Peyer's patch (tissue), 4 donors: Measurements from ENCODE around the gene LGALS7. TPM values are rescaled to one million over a fixed set of nuclear protein-coding genes. Genes with fewer than 3 reads are reported as not detected.
"Not testable (repeated sequence)": the region's sequence is repeated elsewhere in the genome, so short reads cannot be mapped to it uniquely, and the experiment has no call there.

ENCODE experiments used
- DNase-seq, 3 donors: peaks; one replicate each; pipeline ENCODE4 v3.0.0-alpha.2; 2017 to 2019
- H3K27ac ChIP-seq, 4 donors: fragments of 200-600 bp; sonication (generic); one replicate each; pipeline ENCODE4 v1.5.1; 2016 to 2019
- H3K27me3 ChIP-seq, 2 donors: fragments of 200-600 bp; sonication (generic); one replicate each; pipeline ENCODE4 v1.5.1; 2019
- H3K36me3 ChIP-seq, 3 donors: fragments of 200-600 bp; sonication (generic); one replicate each; pipeline ENCODE4 v1.5.1; 2016 to 2019
- H3K4me1 ChIP-seq, 4 donors: fragments of 200-600 bp; sonication (generic); one replicate each; pipeline ENCODE4 v1.5.1; 2016 to 2019
- H3K4me3 ChIP-seq, 4 donors: fragments of 200-600 bp; sonication (generic); 1 replicate in 3 of 4; 2 replicates in 1 of 4; pipeline ENCODE4 v1.5.1; 2016 to 2019; ENCODE audit warnings: mild to moderate bottlenecking in 1 of 4
- H3K9me3 ChIP-seq, 4 donors: fragments of 200-600 bp; sonication (generic); one replicate each; pipeline ENCODE4 v1.5.1; 2016 to 2019; ENCODE audit warnings: mild to moderate bottlenecking in 1 of 4
- CTCF ChIP-seq, 6 experiments: fragments of 450-650 bp in 4 of 6; fragments of 200-600 bp in 2 of 6; sonication (generic) in 1 of 6; IDR thresholded peaks; one replicate each; pipeline ENCODE4 v1.5.1; 2017 to 2019; ENCODE audit warnings: antibody characterized with exemption in 6 of 6, mild to moderate bottlenecking in 3 of 6, moderate library complexity in 1 of 6
- POLR2A ChIP-seq, 2 donors: fragments of 450-650 bp; IDR thresholded peaks; one replicate each; pipeline ENCODE4 v1.5.1; 2017; ENCODE audit warnings: antibody characterized with exemption in 2 of 2, mild to moderate bottlenecking in 2 of 2, moderate library complexity in 2 of 2
- total RNA-seq, 4 donors: library from RNA; depleted of rRNA; stranded (reverse); fragments of >200 nt; gene quantifications; one replicate each; pipeline ENCODE4 v1.1.0, GENCODE V29; 2016

LGALS7 gene
- total RNA-seq, 4 donors from 2014 or later, result not detected

- no peaks in the 10 kb centered on the region for H3K27me3 ChIP-seq
- H3K27ac ChIP-seq, result no peak overlapping the region
- H3K4me3 ChIP-seq, result no peak overlapping the region
- H3K4me1 ChIP-seq, result no peaks in the 10 kb centered on the region
- no peak for DNase-seq
- TF ChIP-seq POLR2A (IDR thresholded peaks at IDR 0.05), result no peak
- no peak for TF ChIP-seq CTCF (IDR thresholded peaks at IDR 0.05)
- H3K9me3 ChIP-seq, result no peaks in the 10 kb centered on the region
- H3K36me3 ChIP-seq, result peaks cover 0 to 52% (median 0%) of the 10 kb centered on the region in 3 donors
These were observed 28.2 kb upstream of the LGALS7 start for GRCh38 chr19:38801359-38802095.

- no peak for DNase-seq
- Histone ChIP-seq H3K36me3 (peaks cover 0 to 45% (median 0%) of the 10 kb centered on the region in 3 donors), H3K27me3 (no peaks in the 10 kb centered on the region), H3K27ac (no peak overlapping the region), H3K4me3 (no peak overlapping the region), H3K9me3 (no peaks in the 10 kb centered on the region), H3K4me1 (no peaks in the 10 kb centered on the region)
- peak in 1 of 2 donors; percentile 23 for TF ChIP-seq POLR2A (IDR thresholded peaks at IDR 0.05)
- TF ChIP-seq CTCF (IDR thresholded peaks at IDR 0.05), result no peak
These were observed 27.4 kb upstream of the LGALS7 start for GRCh38 chr19:38800577-38801347.

GRCh38 chr19:38799104-38799503, 25.8 kb upstream of the LGALS7 start:
- no peak for DNase-seq
- no peaks in the 10 kb centered on the region for H3K27me3 ChIP-seq
- TF ChIP-seq CTCF (IDR thresholded peaks at IDR 0.05), result no peak
- no peak for TF ChIP-seq POLR2A (IDR thresholded peaks at IDR 0.05)

GRCh38 chr19:38797781-38798180, 24.5 kb upstream of the LGALS7 start:
- H3K4me1 ChIP-seq, H3K4me3 ChIP-seq, H3K27ac ChIP-seq, H3K27me3 ChIP-seq, DNase-seq, H3K9me3 ChIP-seq: not testable (repeated sequence)
- H3K36me3 ChIP-seq, result peaks cover 0 to 17% (median 0%) of the 10 kb centered on the region in 3 donors

More at GRCh38 chr19:38799104-38799503, 25.8 kb upstream of the LGALS7 start:
- Histone ChIP-seq H3K36me3 (peaks cover 0 to 28% (median 0%) of the 10 kb centered on the region in 3 donors), H3K4me3 (no peak overlapping the region), H3K4me1 (no peaks in the 10 kb centered on the region), H3K27ac (no peak overlapping the region), H3K9me3 (no peaks in the 10 kb centered on the region)

- no peaks in the 10 kb centered on the region for H3K9me3 ChIP-seq
- no peak overlapping the region for H3K27ac ChIP-seq
- H3K36me3 ChIP-seq, result peaks cover 0 to under 1% (median 0%) of the 10 kb centered on the region in 3 donors
- DNase-seq, result no peak
- H3K27me3 ChIP-seq, result no peaks in the 10 kb centered on the region
- no peak for TF ChIP-seq CTCF (IDR thresholded peaks at IDR 0.05)
- TF ChIP-seq POLR2A (IDR thresholded peaks at IDR 0.05), result no peak
- H3K4me3 ChIP-seq, result no peak overlapping the region
- peaks cover 0 to 4% (median 0%) of the 10 kb centered on the region in 4 donors for H3K4me1 ChIP-seq
These were observed 22.8 kb upstream of the LGALS7 start for GRCh38 chr19:38796154-38796553.

- Histone ChIP-seq H3K36me3 (no peaks in the 10 kb centered on the region), H3K9me3 (no peaks in the 10 kb centered on the region), H3K4me3 (no peak overlapping the region), H3K27ac (no peak overlapping the region), H3K4me1 (peaks cover 0 to 4% (median 0%) of the 10 kb centered on the region in 4 donors), H3K27me3 (no peaks in the 10 kb centered on the region)
- TF ChIP-seq CTCF (IDR thresholded peaks at IDR 0.05) (no peak), POLR2A (IDR thresholded peaks at IDR 0.05) (no peak)
- DNase-seq, result no peak
These were observed 22.2 kb upstream of the LGALS7 start for GRCh38 chr19:38795549-38795948.
